Left ventricle myocardium inferior (tissue), 1 donor: ENCODE results near the gene PPP6R2. TPM values are rescaled to one million over a fixed set of nuclear protein-coding genes. Genes with fewer than 3 reads are reported as not detected.

Experiments used
- DNase-seq: peaks from one replicate; pipeline ENCODE4 v3.0.0-alpha.2; 2020
- H3K27ac ChIP-seq: fragments of 200-600 bp; replicated peaks from 2 replicates; pipeline ENCODE4 v1.8.0; 2021
- H3K27me3 ChIP-seq: fragments of 200-600 bp; 2 replicates; pipeline ENCODE4 v1.8.0; 2021; ENCODE audit warnings: low read depth
- H3K36me3 ChIP-seq: fragments of 200-600 bp; 2 replicates; pipeline ENCODE4 v1.8.0; 2021
- H3K4me1 ChIP-seq: fragments of 200-600 bp; 2 replicates; pipeline ENCODE4 v1.8.0; 2021
- H3K4me3 ChIP-seq: fragments of 200-600 bp; 2 replicates; pipeline ENCODE4 v1.8.0; 2021; ENCODE audit warnings: mild to moderate bottlenecking, moderate library complexity
- H3K9me3 ChIP-seq: fragments of 200-600 bp; replicated peaks from 2 replicates; pipeline ENCODE4 v1.8.0; 2021
- CTCF ChIP-seq: fragments of 200-600 bp; IDR thresholded peaks from 2 replicates; pipeline ENCODE4 v1.8.0; 2021; ENCODE audit warnings: antibody characterized with exemption, mild to moderate bottlenecking, borderline replicate concordance
- intact Hi-C: fragments of 100-400 bp; cut with micrococcal nuclease; formaldehyde crosslinking; loops from one replicate; pipeline ENCODE4 v1.11.0; 2022
- total RNA-seq: library from RNA; stranded (reverse); fragmentation: NEBNext Ultra II Directional; extraction: Animal tissue kit (Norgen Biotek cat#: 25700); gene quantifications from one replicate; pipeline ENCODE4 v1.2.1, GENCODE V29; 2021
- donor health status: DM: no; HTN: yes; CAD: no; lungs with severe emphysema.

The PPP6R2 gene
- total RNA-seq, 1 donor from 2014 or later = 38.6 TPM

DNA sequence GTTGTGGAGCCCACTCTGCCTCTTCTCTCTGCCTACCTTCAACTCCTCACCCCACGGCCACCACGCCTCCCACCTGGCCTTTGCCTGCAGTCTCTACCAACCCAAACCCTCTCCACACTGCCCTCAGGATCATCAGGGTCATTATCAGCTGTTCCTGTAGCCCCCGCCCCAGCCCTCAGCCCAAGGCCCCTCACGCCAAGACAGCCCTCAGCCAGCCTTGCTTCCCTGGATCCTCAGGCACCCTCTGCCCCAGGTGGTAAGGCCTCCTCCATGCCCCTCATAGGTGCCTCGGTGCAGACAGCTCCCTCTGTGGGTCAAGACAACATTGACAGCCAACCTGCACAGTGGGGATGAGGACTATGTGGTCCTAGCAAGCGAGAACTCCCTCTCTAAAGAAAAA, 130.0 kb downstream of the PPP6R2 start:
- TF ChIP-seq CTCF = peak; percentile 15
- intact Hi-C loops = no loop called here
- Histone ChIP-seq H3K4me1 (peaks cover 72% of the 10 kb centered on the region), H3K4me3 (peak overlapping the region; percentile 93), H3K36me3 (peaks cover under 1% of the 10 kb centered on the region), H3K9me3 (no peaks in the 10 kb centered on the region), H3K27ac (no peak overlapping the region), H3K27me3 (peaks cover 5% of the 10 kb centered on the region)
- DNase-seq = no peak

DNA sequence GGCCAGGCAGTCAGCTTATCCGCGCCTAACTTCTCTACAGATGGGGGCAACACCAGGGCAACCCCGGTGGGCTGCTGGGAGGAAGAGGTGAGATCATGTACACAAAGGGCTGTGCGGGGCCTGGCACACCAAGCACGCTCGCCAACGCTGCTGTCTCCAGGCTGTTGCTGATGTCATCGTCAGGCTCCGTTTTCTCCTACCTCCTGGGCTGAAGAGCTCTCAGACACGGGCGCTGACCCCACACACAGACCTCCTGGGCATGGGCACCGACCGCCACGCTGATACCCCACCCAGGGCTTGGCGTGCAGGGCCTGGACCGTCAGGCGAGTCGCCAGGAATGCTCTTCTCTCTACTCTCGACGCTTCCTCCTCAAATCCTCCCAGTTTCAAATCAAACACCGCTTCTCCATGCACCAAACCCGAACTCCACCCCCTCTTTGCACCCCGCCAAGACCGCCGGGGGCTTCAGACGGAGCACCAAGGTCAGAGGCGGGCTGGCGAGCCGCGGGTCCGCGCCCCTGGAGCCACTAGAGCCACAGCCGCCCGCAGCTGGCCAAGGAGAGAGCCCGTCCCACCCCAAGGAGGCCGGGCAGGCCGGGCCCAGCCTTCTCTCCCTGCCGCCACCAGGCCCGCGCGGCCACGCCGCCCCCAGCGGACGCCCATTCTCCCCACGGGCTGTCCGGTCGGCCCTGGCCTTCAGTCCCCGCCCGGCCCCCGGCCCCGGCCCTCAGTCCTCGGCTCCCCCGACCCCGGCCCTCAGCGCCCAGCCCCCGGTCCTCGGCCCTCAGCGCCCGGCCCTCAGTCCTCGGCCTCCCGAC, 130.9 kb downstream of the PPP6R2 start:
- Histone ChIP-seq H3K9me3 (no peaks in the 10 kb centered on the region), H3K4me1 (peaks cover 63% of the 10 kb centered on the region), H3K27ac (peak overlapping the region; percentile 81), H3K36me3 (no peaks in the 10 kb centered on the region), H3K4me3 (peak overlapping the region; percentile 93), H3K27me3 (peaks cover 13% of the 10 kb centered on the region)
- no peak for TF ChIP-seq CTCF
- intact Hi-C loops = no loop called here
- peak; percentile 33 for DNase-seq

DNA sequence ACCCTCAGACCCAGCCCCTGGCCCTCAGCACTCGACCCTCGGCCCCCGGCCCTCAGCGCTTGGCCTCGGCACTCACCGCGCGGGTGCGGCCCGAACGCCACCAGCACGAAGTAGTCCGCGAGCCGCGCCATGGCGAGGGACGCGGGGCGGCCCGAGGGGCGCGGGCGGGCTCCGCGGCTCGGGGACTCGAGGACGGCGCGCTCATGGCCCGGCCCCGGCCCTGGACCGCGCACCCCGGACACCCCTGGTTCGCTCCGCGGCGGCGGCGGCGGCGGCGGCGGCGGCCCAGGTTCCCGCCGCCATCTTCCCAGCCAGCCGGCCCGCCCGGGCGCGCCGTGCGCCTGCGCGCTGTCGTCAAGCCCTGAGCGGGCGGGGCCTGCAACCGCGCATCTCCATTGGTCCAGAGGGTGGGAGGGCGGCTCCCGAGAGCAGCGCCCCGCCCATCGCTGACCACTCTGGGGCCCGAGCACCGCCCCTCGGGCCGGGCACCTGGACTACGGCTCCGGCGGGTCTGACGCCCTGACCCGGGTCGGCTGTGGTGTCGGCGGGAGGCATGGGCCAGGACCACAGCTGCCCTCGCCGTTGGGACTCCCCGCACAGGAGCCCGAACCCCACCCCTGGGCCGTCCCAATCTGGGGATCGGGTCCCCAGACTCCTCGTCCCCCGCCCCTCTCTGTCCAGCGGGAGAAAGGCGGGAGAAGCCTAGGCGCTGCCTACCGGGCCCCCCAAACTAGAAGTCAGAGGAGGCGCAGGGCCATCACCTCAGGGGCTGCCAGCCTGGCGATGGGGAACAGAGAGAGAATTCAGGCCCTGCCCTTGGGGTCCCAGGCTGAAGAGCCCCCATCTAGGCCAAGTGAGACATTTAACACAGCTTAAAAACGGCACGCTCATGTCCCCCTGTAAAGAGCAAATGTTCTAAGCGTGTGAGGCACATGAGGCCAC, 131.9 kb downstream of the PPP6R2 start, which contains the start of gene SBF1:
Gene SBF1, minus strand, starts transcription at position 326 of the 942 bp plus-strand sequence. Its CDS starts 195 bp downstream, at position 131.
- intact Hi-C loops = no loop called here
- Histone ChIP-seq H3K27ac (peak within 1 kb of the TSS; percentile 81), H3K36me3 (no peaks in the 10 kb centered on the region), H3K27me3 (peaks cover 22% of the 10 kb centered on the region), H3K4me1 (peaks cover 53% of the 10 kb centered on the region), H3K9me3 (no peaks in the 10 kb centered on the region), H3K4me3 (peak within 1 kb of the TSS; percentile 93)
- no peak for TF ChIP-seq CTCF
- DNase-seq = peak; percentile 94

DNA sequence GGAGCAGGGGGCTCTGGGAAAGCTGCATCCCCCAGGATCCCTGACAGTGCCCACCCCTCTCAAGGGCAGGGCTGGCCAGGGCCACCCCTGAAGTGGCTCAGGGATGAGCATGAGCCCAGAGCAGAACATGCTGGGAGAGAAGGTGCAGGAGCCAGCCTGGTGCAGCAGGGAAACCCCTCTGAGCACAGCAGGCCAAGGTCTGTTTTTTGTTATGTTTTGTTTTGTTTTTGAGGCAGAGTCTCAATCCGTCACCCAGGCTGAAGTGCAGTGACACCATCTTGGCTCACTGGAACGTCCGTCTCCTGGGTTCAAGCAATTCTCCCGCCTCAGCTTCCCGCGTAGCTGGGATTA, 132.5 kb downstream of the PPP6R2 start:
- no peak for DNase-seq
- Histone ChIP-seq H3K27me3 (peaks cover 29% of the 10 kb centered on the region), H3K27ac (peak overlapping the region; percentile 81), H3K4me1 (peaks cover 47% of the 10 kb centered on the region), H3K36me3 (no peaks in the 10 kb centered on the region), H3K4me3 (peak overlapping the region; percentile 93), H3K9me3 (no peaks in the 10 kb centered on the region)
- TF ChIP-seq CTCF = no peak
- intact Hi-C loops = no loop called here

- intact Hi-C loops = no loop called here
- H3K9me3 ChIP-seq = no peaks in the 10 kb centered on the region
- peaks cover 44% of the 10 kb centered on the region for H3K4me1 ChIP-seq
- DNase-seq = no peak
- H3K36me3 ChIP-seq = no peaks in the 10 kb centered on the region
- H3K27ac ChIP-seq = no peak overlapping the region
- TF ChIP-seq CTCF = no peak
- H3K4me3 ChIP-seq = no peak overlapping the region
- peaks cover 41% of the 10 kb centered on the region for H3K27me3 ChIP-seq
Observed at GRCh38 chr22:50476868-50477267, 133.7 kb downstream of the PPP6R2 start.
